Measurements from ENCODE around the gene DGKK. TPM values are rescaled to one million over a fixed set of nuclear protein-coding genes. Genes with fewer than 3 reads are reported as not detected.
"Not testable (repeated sequence)": the region's sequence is repeated elsewhere in the genome, so short reads cannot be mapped to it uniquely, and the experiment has no call there.

Gene DGKK
- total and polyA plus RNA-seq, 7 donors = under 0.01 TPM; not detected in 6

DNA sequence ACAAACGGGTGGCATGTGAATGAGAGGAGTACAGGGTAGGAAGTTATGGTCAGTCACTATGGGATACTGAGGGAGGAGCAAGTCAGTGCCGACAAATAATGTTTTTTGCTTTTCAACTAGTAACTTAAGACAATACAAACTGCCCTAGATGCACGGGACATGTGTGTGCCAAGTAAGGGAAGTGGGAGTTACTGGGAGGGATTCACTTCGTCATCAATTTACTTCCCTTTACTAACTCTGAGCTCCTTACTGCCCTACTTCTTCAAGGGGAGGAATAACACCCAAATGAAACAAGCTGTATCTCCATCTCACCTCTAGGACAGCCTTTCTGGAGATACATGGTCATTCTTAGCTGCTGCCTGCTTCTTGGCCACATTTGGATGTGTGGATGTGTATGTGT, 97.7 kb downstream of the DGKK start:
- TF ChIP-seq CTCF (IDR thresholded peaks at IDR 0.05) = no peak
- Histone ChIP-seq H3K27me3 (ENCODE audit: insufficient read depth in 3 of 3, low read length in 2 of 3) (peaks cover 0 to 6% (median 0%) of the 10 kb centered on the region in 3 donors), H3K9me3 (no peaks in the 10 kb centered on the region), H3K27ac (no peak overlapping the region), H3K4me3 (no peak overlapping the region), H3K36me3 (ENCODE audit: insufficient read depth in 1 of 2, low read depth in 1 of 2) (no peaks in the 10 kb centered on the region), H3K4me1 (no peaks in the 10 kb centered on the region)
- no peak for DNase-seq
- intact Hi-C loops (cut with DNase I) = no loop called here
- 56 to 75% (median 70%) methylated on average over 4 of the region's 4 CpGs for WGBS, 3 donors
- no peak for ATAC-seq

- Histone ChIP-seq H3K27me3 (ENCODE audit: insufficient read depth in 3 of 3, low read length in 2 of 3) (peaks cover 0 to 7% (median 0%) of the 10 kb centered on the region in 3 donors), H3K4me3 (no peak overlapping the region), H3K27ac (no peak overlapping the region), H3K36me3 (ENCODE audit: insufficient read depth in 1 of 2, low read depth in 1 of 2) (no peaks in the 10 kb centered on the region), H3K9me3 (no peaks in the 10 kb centered on the region), H3K4me1 (no peaks in the 10 kb centered on the region)
- no peak for ATAC-seq
- no peak for DNase-seq
- no peak for TF ChIP-seq CTCF (IDR thresholded peaks at IDR 0.05)
- intact Hi-C loops (cut with DNase I) = no loop called here
These were observed 126.7 kb downstream of the DGKK start for GRCh38 chrX:50343917-50344316.

GRCh38 chrX:50333308-50333707, 137.3 kb downstream of the DGKK start:
- Histone ChIP-seq H3K27ac (no peak overlapping the region), H3K36me3 (ENCODE audit: insufficient read depth in 1 of 2, low read depth in 1 of 2) (no peaks in the 10 kb centered on the region), H3K9me3 (no peaks in the 10 kb centered on the region), H3K4me3 (no peak overlapping the region), H3K27me3 (ENCODE audit: insufficient read depth in 3 of 3, low read length in 2 of 3) (peaks cover 0 to 7% (median 0%) of the 10 kb centered on the region in 3 donors), H3K4me1 (no peaks in the 10 kb centered on the region)
- WGBS, 3 donors = 70 to 74% (median 73%) methylated on average over 6 of the region's 6 CpGs
- no peak for ATAC-seq
- DNase-seq = no peak
- intact Hi-C loops (cut with DNase I) = no loop called here
- TF ChIP-seq CTCF (IDR thresholded peaks at IDR 0.05) = no peak

GRCh38 chrX:50332668-50333067, 138.0 kb downstream of the DGKK start:
- H3K36me3 ChIP-seq (ENCODE audit: insufficient read depth in 1 of 2, low read depth in 1 of 2); ATAC-seq; H3K9me3 ChIP-seq; DNase-seq; intact Hi-C loops (cut with DNase I); H3K27ac ChIP-seq; H3K4me1 ChIP-seq; H3K27me3 ChIP-seq (ENCODE audit: insufficient read depth in 3 of 3, low read length in 2 of 3); H3K4me3 ChIP-seq: not testable (repeated sequence)
- WGBS, 3 donors = 29 to 32% (median 30%) methylated on average over 5 of the region's 5 CpGs

DNA sequence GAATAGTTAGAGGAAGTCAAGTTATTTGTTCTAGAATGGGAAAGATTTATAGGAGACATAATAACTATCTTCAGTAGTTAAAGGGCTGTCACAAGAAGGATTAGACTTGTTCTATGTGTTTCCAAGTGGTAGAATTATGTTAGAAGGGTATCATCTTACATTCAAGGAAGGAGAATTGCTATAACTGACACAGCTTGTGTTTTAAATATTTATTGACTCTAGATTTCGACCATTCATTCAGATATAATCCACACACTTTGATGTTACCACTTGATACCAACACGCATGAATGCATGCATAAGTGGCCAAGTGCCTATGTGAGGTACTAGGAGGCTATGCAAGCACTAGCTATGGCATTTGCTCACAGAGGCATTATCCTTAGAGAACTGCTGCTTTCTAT, 143.4 kb downstream of the DGKK start:
- H3K27ac ChIP-seq = no peak overlapping the region
- no peak for TF ChIP-seq CTCF (IDR thresholded peaks at IDR 0.05)
- H3K36me3 ChIP-seq (ENCODE audit: insufficient read depth in 1 of 2, low read depth in 1 of 2) = no peaks in the 10 kb centered on the region
- H3K9me3 ChIP-seq = no peaks in the 10 kb centered on the region
- H3K27me3 ChIP-seq (ENCODE audit: insufficient read depth in 3 of 3, low read length in 2 of 3) = peaks cover 0 to 7% (median 0%) of the 10 kb centered on the region in 3 donors
- H3K4me1 ChIP-seq = no peaks in the 10 kb centered on the region
- WGBS, 3 donors = 45 to 52% (median 47%) methylated on average over 2 of the region's 2 CpGs
- intact Hi-C loops (cut with DNase I) = loop anchor here in 1 of 2 donors (10.0 kb wide), 1 partner anchor 288 kb away; no protein-coding TSS in a partner anchor
- DNase-seq (no peak), ATAC-seq (no peak)
- H3K4me3 ChIP-seq = no peak overlapping the region
